Keratinocyte (primary cell): Measurements from ENCODE around the gene PEAK3. TPM values are rescaled to one million over a fixed set of nuclear protein-coding genes. Genes with fewer than 3 reads are reported as not detected.
A peak's percentile ranks its signal among the peaks of the same experiment; 100 is the strongest.

Source experiments
- DNase-seq: peaks from one replicate; pipeline ENCODE4 v3.0.0-alpha.2; 2011; ENCODE audit warnings: low read depth, missing footprints, low spot score
- FAIRE-seq: peaks from 2 replicates; lab custom pipeline; 2011; peaks lifted over from hg19 to GRCh38; lab: Jason Lieb, UNC
- H2AFZ ChIP-seq: 2 replicates; pipeline ENCODE4 v1.6.0; 2012; ENCODE audit warnings: low read length, control low read depth, inconsistent platforms; ENCODE audit not compliant: control insufficient read depth
- H3K27ac ChIP-seq: 2 replicates; pipeline ENCODE4 v1.5.1; 2011; ENCODE audit warnings: low read length; ENCODE audit not compliant: control insufficient read depth, insufficient read depth
- H3K27me3 ChIP-seq: 3 replicates; pipeline ENCODE4 v1.6.0; 2011; ENCODE audit warnings: low read length; ENCODE audit not compliant: control insufficient read depth, insufficient read depth; ENCODE audit errors: extremely low read depth
- H3K36me3 ChIP-seq, 2 experiments: 2 replicates in 1 of 2; 3 replicates in 1 of 2; pipeline ENCODE4 v1.5.1; 2011; ENCODE audit warnings: low read length in 2 of 2, mild to moderate bottlenecking in 1 of 2; ENCODE audit not compliant: control insufficient read depth in 2 of 2, insufficient read depth in 2 of 2; ENCODE audit errors: extremely low read depth in 1 of 2
- H3K4me1 ChIP-seq: 3 replicates; pipeline ENCODE4 v1.5.1; 2011; ENCODE audit warnings: low read length; ENCODE audit not compliant: control insufficient read depth, insufficient read depth; ENCODE audit errors: extremely low read depth
- H3K4me2 ChIP-seq: 3 replicates; pipeline ENCODE4 v1.6.0; 2011; ENCODE audit warnings: low read depth, low read length; ENCODE audit not compliant: control insufficient read depth, insufficient read depth; ENCODE audit errors: extremely low read depth
- H3K4me3 ChIP-seq, 3 experiments: fragments of 200-600 bp in 1 of 3; sonication (generic) in 1 of 3; 2 replicates in 2 of 3; 3 replicates in 1 of 3; pipeline ENCODE4 v1.5.1; 2011 to 2016; ENCODE audit warnings: low read length in 3 of 3, mild to moderate bottlenecking in 3 of 3, control low read depth in 2 of 3, inconsistent platforms in 1 of 3, low read depth in 1 of 3, mixed read lengths in 1 of 3, mixed run types in 1 of 3, moderate library complexity in 1 of 3; ENCODE audit not compliant: control insufficient read depth in 2 of 3, insufficient read depth in 2 of 3; ENCODE audit errors: extremely low read depth in 1 of 3
- H3K79me2 ChIP-seq: 2 replicates; pipeline ENCODE4 v1.6.0; 2012; ENCODE audit warnings: low read length; ENCODE audit not compliant: control insufficient read depth, insufficient read depth
- H3K9ac ChIP-seq: 3 replicates; pipeline ENCODE4 v1.6.0; 2011; ENCODE audit warnings: low read length; ENCODE audit not compliant: control insufficient read depth, insufficient read depth; ENCODE audit errors: extremely low read depth
- H3K9me1 ChIP-seq: 3 replicates; pipeline ENCODE4 v1.6.0; 2011; ENCODE audit warnings: low read length; ENCODE audit not compliant: control insufficient read depth, insufficient read depth; ENCODE audit errors: extremely low read depth
- H3K9me3 ChIP-seq: 2 replicates; pipeline ENCODE4 v1.5.1; 2012; ENCODE audit warnings: low read depth, low read length; ENCODE audit not compliant: control insufficient read depth
- H4K20me1 ChIP-seq: 3 replicates; pipeline ENCODE4 v1.6.0; 2011; ENCODE audit warnings: low read length; ENCODE audit not compliant: control insufficient read depth, insufficient read depth; ENCODE audit errors: extremely low read depth
- CTCF ChIP-seq, 3 experiments: IDR thresholded peaks in 1 of 3; conservative IDR thresholded peaks in 1 of 3; optimal IDR thresholded peaks in 1 of 3; 2 replicates in 2 of 3; 3 replicates in 1 of 3; pipeline versions ENCODE3 to v1.5.1; 2011; ENCODE audit warnings: low read length in 3 of 3, mild to moderate bottlenecking in 3 of 3, moderate library complexity in 2 of 3, control low read depth in 1 of 3, inconsistent platforms in 1 of 3; ENCODE audit not compliant: insufficient read depth in 2 of 3; ENCODE audit errors: extremely low read depth in 1 of 3
- EZH2 ChIP-seq: IDR thresholded peaks from one replicate; pipeline ENCODE4 v1.6.1; 2012; ENCODE audit warnings: inconsistent platforms, mild to moderate bottlenecking, low read length, moderate library complexity
- dilution Hi-C: fragments of 300-500 bp; cut with MboI; formaldehyde crosslinking; loops from one replicate; pipeline ENCODE4 v1.7.0; 2020; ENCODE audit warnings: low sequenced_read_pairs; ENCODE audit not compliant: extremely low pct_ligation_motif_present
- polyA plus RNA-seq, 5 experiments: library from polyadenylated mRNA; depleted of rRNA in 3 of 5; stranded (reverse) in 3 of 5; stranded (forward) in 1 of 5; unstranded in 1 of 5; fragments of >200 nt; gene quantifications; 1 replicate in 1 of 5; 2 replicates in 3 of 5; 3 replicates in 1 of 5; pipeline versions ENCODE4 v1.2.1 to v1.2.3, GENCODE V29; 2011 to 2012; ENCODE audit warnings: missing spikeins in 2 of 5, low read depth in 1 of 5, low replicate concordance in 1 of 5

PEAK3 gene
- polyA plus RNA-seq, 1 donor (not counting 4 experiments of a cell fraction or from before 2014, with no cell fraction given), result not detected

DNA sequence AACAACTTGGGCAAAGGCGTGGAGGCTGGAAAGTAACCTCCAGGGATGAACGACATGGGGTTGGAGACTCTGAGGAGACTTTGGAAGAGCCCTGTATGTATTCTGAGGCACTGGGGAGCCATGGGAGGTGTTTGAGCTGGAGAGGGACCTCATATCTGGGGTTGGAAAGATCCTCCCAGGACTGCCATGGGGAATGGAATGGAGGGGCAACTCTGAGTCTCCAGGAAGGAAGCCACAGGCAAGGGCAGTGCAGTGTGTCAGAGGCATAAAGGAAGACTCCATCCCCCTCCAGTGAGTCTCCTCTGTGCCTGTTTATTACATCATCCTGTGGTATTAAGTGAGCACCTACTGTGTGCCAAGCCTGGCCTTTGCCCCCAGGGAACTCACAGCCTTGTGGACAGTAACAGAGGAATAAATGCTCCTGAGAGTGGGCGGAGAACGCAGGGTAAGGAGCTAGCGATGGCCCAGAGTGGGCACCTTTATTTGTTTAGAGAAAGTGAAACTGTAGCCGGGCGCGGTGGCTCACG is 7.7 kb downstream of the PEAK3 start:
- H3K9me3 ChIP-seq, result no peaks in the 10 kb centered on the region
- no peak for TF ChIP-seq CTCF (optimal IDR thresholded peaks at IDR 0.05 in 1 of 3, IDR thresholded peaks at IDR 0.05 in 1 of 3, conservative IDR thresholded peaks at IDR 0.05 in 1 of 3; ENCODE audit: extremely low read depth in 1 of 3, insufficient read depth in 2 of 3, low read length in 3 of 3)
- no peak for TF ChIP-seq EZH2
- peaks cover 33% of the 10 kb centered on the region for H4K20me1 ChIP-seq
- no peak overlapping the region for H2AFZ ChIP-seq
- H3K9me1 ChIP-seq, result no peaks in the 10 kb centered on the region
- no peak for DNase-seq
- no peak overlapping the region for H3K4me2 ChIP-seq
- no peak overlapping the region for H3K4me3 ChIP-seq
- H3K9ac ChIP-seq, result no peak overlapping the region
- peaks cover 15% of the 10 kb centered on the region for H3K4me1 ChIP-seq
- H3K79me2 ChIP-seq, result peaks cover 44% of the 10 kb centered on the region
- H3K36me3 ChIP-seq, result peaks cover 13 to 16% of the 10 kb centered on the region in 2 experiments
- dilution Hi-C loops, result no loop called here
- H3K27ac ChIP-seq, result no peak overlapping the region
- no peaks in the 10 kb centered on the region for H3K27me3 ChIP-seq
- no peak for FAIRE-seq

DNA sequence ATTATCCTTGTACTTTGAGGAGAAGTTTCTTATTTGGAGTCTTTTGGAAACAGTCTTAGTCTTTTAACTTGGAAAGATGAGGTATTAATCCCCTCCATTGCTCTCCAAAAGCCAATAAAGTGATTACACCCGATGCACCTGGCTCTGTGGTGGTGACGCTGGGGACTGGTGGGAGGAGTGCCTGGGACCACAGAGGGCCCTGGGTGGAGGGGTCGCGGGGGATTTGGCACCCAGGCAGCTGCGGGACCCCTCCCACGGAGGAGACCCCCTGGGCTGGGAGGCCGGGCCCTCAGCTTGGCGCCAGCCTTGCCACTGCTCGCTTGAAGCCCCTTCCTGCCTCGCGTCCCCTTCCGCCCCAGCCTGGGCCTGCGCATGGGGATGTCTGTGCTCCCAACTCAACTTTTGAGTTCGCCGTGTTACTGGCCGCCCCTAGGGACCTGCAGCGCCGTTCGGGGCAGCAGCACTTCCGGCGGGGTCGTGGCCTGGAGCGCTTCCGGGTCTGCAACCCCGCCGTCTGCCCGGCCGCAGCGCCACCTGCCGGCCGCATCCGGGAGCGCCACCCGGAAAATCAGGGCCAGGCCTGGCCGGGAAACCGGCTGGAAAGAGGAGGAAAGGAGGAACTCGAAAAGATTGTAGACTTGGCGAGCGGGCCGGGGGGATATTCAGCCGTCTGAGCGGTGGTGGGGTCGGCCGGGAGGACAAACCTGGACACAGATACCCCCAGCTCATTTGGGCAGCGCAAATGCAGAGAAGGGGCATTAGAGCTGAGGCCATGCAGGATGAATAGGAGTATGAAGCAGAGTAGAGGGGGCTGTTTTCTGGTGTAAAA is 8.4 kb downstream of the PEAK3 start:
- TF ChIP-seq CTCF (optimal IDR thresholded peaks at IDR 0.05 in 1 of 3, IDR thresholded peaks at IDR 0.05 in 1 of 3, conservative IDR thresholded peaks at IDR 0.05 in 1 of 3; ENCODE audit: extremely low read depth in 1 of 3, insufficient read depth in 2 of 3, low read length in 3 of 3) (peak; percentile 78 to 91 (median 80)), EZH2 (no peak)
- Histone ChIP-seq H3K9ac (peak overlapping the region; percentile 41), H3K4me3 (no peak overlapping the region), H3K9me1 (no peaks in the 10 kb centered on the region), H3K36me3 (peaks cover 13 to 16% of the 10 kb centered on the region in 2 experiments), H3K79me2 (peaks cover 44% of the 10 kb centered on the region), H3K4me2 (peak overlapping the region; percentile 62), H4K20me1 (peaks cover 33% of the 10 kb centered on the region), H3K4me1 (peaks cover 17% of the 10 kb centered on the region), H3K9me3 (no peaks in the 10 kb centered on the region), H2AFZ (no peak overlapping the region), H3K27me3 (no peaks in the 10 kb centered on the region), H3K27ac (no peak overlapping the region)
- peak; percentile 69 for FAIRE-seq
- DNase-seq, result no peak
- dilution Hi-C loops, result no loop called here
